DLD1 (cell line): Measurements from ENCODE around the gene PDLIM3.
"Not testable (repeated sequence)": the region's sequence is repeated elsewhere in the genome, so short reads cannot be mapped to it uniquely, and the experiment has no call there.

Experiments used
- in situ Hi-C: cut with HindIII; loops from 2 replicates; pipeline ENCODE4 v1.10.0; 2017; ENCODE audit warnings: low sequenced_read_pairs

PDLIM3 gene

GRCh38 chr4:185554365-185555126 lies 19.2 kb upstream of the PDLIM3 start:
- in situ Hi-C loops, result no loop called here

- in situ Hi-C loops, result no loop called here
Measured at GRCh38 chr4:185552254-185552653, 16.9 kb upstream of the PDLIM3 start.

GRCh38 chr4:185550933-185551332 lies 15.6 kb upstream of the PDLIM3 start:
- in situ Hi-C loops, result no loop called here

GRCh38 chr4:185549095-185549639 lies 13.9 kb upstream of the PDLIM3 start:
- in situ Hi-C loops, result no loop called here

GRCh38 chr4:185548587-185548986 lies 13.3 kb upstream of the PDLIM3 start:
- in situ Hi-C loops, result no loop called here

GRCh38 chr4:185546335-185546734 lies 11.0 kb upstream of the PDLIM3 start:
- in situ Hi-C loops, result no loop called here

- in situ Hi-C loops, result no loop called here
Measured at GRCh38 chr4:185542626-185543315, 7.5 kb upstream of the PDLIM3 start.

- in situ Hi-C loops, result no loop called here
Measured at GRCh38 chr4:185541251-185541727, 6.0 kb upstream of the PDLIM3 start.

GRCh38 chr4:185540487-185541120 lies 5.3 kb upstream of the PDLIM3 start:
- in situ Hi-C loops, result no loop called here

- in situ Hi-C loops, result no loop called here
Measured at GRCh38 chr4:185540040-185540439, 4.7 kb upstream of the PDLIM3 start.

- in situ Hi-C loops, result no loop called here
Measured at GRCh38 chr4:185538806-185539205, 3.5 kb upstream of the PDLIM3 start.

GRCh38 chr4:185536411-185536709 lies 1.1 kb upstream of the PDLIM3 start:
- in situ Hi-C loops, result no loop called here

GRCh38 chr4:185535612-185536410 lies 504 bp upstream of the PDLIM3 start:
- in situ Hi-C loops, result no loop called here

GRCh38 chr4:185534511-185534865 lies 819 bp downstream of the PDLIM3 start:
- in situ Hi-C loops, result no loop called here

- in situ Hi-C loops, result no loop called here
Measured at GRCh38 chr4:185532795-185533324, 2.4 kb downstream of the PDLIM3 start.

- in situ Hi-C loops, result no loop called here
Measured at GRCh38 chr4:185532293-185532692, 3.0 kb downstream of the PDLIM3 start.

GRCh38 chr4:185531654-185532053 lies 3.7 kb downstream of the PDLIM3 start:
- in situ Hi-C loops, result not testable (repeated sequence)

GRCh38 chr4:185529413-185529812 lies 5.9 kb downstream of the PDLIM3 start:
- in situ Hi-C loops, result no loop called here

GRCh38 chr4:185524888-185525863 lies 10.1 kb downstream of the PDLIM3 start:
- in situ Hi-C loops, result no loop called here

GRCh38 chr4:185523862-185524261 lies 11.4 kb downstream of the PDLIM3 start:
- in situ Hi-C loops, result no loop called here
